SK-N-SH treated with all-trans-retinoic acid at 6 μM for 48 hours (cell line): ENCODE results near the gene PAPPA.

ENCODE experiments used
- ATAC-seq: fragments of 200-7000 bp; cut with Tn5 transposase; 3 replicates; pipeline ENCODE4 v1.9.1; 2020; ENCODE audit warnings: mild to moderate bottlenecking, moderate library complexity
- ARNTL ChIP-seq: fragments of 450-650 bp; formaldehyde crosslinking; IDR thresholded peaks from 2 replicates; pipeline ENCODE4 v1.5.0; 2020; ENCODE audit warnings: low read depth, mild to moderate bottlenecking, moderate library complexity, borderline replicate concordance
- CSDC2 ChIP-seq: fragments of 250-450 bp; sonication (Bioruptor Pico); IDR thresholded peaks from 2 replicates; pipeline ENCODE4 v1.5.0; 2020; ENCODE audit warnings: mild to moderate bottlenecking, moderate library complexity
- ESRRG ChIP-seq: fragments of 250-450 bp; sonication (Bioruptor Pico); IDR thresholded peaks from 2 replicates; pipeline ENCODE4 v1.6.1; 2021; ENCODE audit warnings: mild to moderate bottlenecking
- GLIS3 ChIP-seq: fragments of 250-450 bp; sonication (Bioruptor Pico); IDR thresholded peaks from 2 replicates; pipeline ENCODE4 v1.5.0; 2020; ENCODE audit warnings: mild to moderate bottlenecking, moderate library complexity
- ISL1 ChIP-seq: fragments of 250-450 bp; sonication (Bioruptor Pico); IDR thresholded peaks from 2 replicates; pipeline ENCODE4 v2.1.2; 2022; ENCODE audit warnings: mild to moderate bottlenecking, moderate library complexity
- OSR1 ChIP-seq: fragments of 250-450 bp; sonication (Bioruptor Pico); IDR thresholded peaks from 2 replicates; pipeline ENCODE4 v1.8.0; 2022; ENCODE audit warnings: moderate library complexity, mild to moderate bottlenecking, inconsistent platforms
- PPARA ChIP-seq: fragments of 250-450 bp; sonication (Bioruptor Pico); IDR thresholded peaks from 2 replicates; pipeline ENCODE4 v1.5.0; 2020; ENCODE audit warnings: mild to moderate bottlenecking, borderline replicate concordance
- RARB ChIP-seq: fragments of 250-450 bp; sonication (Bioruptor Pico); IDR thresholded peaks from 2 replicates; pipeline ENCODE4 v1.8.0; 2021; ENCODE audit warnings: mild to moderate bottlenecking, moderate library complexity
- SNAI2 ChIP-seq: fragments of 250-450 bp; sonication (Bioruptor Pico); IDR thresholded peaks from 2 replicates; pipeline ENCODE4 v1.5.0; 2020; ENCODE audit warnings: mild to moderate bottlenecking, moderate library complexity
- TOX ChIP-seq: fragments of 250-450 bp; sonication (Bioruptor Pico); IDR thresholded peaks from 2 replicates; pipeline ENCODE4 v1.8.0; 2021; ENCODE audit warnings: mild to moderate bottlenecking, moderate library complexity, borderline replicate concordance
- ZC3H10 ChIP-seq: fragments of 250-450 bp; sonication (Bioruptor Pico); IDR thresholded peaks from 2 replicates; pipeline ENCODE4 v1.5.1; 2021; ENCODE audit warnings: mild to moderate bottlenecking, moderate library complexity
- ZFP3 ChIP-seq: fragments of 250-450 bp; sonication (Bioruptor Pico); IDR thresholded peaks from 2 replicates; pipeline ENCODE4 v1.5.0; 2020; ENCODE audit warnings: mild to moderate bottlenecking, moderate library complexity
- ZFP30 ChIP-seq: fragments of 450-650 bp; formaldehyde crosslinking; IDR thresholded peaks from 2 replicates; pipeline ENCODE4 v1.5.0; 2022; ENCODE audit warnings: mild to moderate bottlenecking, moderate library complexity
- ZNF565 ChIP-seq: fragments of 450-650 bp; formaldehyde crosslinking; conservative IDR thresholded peaks from 2 replicates; pipeline ENCODE4 v1.5.0; 2020; ENCODE audit warnings: low read depth, mild to moderate bottlenecking, moderate library complexity
- ZNF70 ChIP-seq: fragments of 450-650 bp; formaldehyde crosslinking; IDR thresholded peaks from 2 replicates; pipeline ENCODE4 v1.5.0; 2020; ENCODE audit warnings: mild to moderate bottlenecking, moderate library complexity
- ZNF8 ChIP-seq: fragments of 450-650 bp; formaldehyde crosslinking; IDR thresholded peaks from 2 replicates; pipeline ENCODE4 v1.5.0; 2020; ENCODE audit warnings: mild to moderate bottlenecking, moderate library complexity
- TF ChIP-seq, protein P1 (sequence below): fragments of 250-450 bp; sonication (Bioruptor Pico); IDR thresholded peaks from 2 replicates; pipeline ENCODE4 v1.8.0; 2020; ENCODE audit warnings: mild to moderate bottlenecking, moderate library complexity, borderline replicate concordance
- TF ChIP-seq, protein P2 (sequence below): fragments of 250-450 bp; sonication (Bioruptor Pico); IDR thresholded peaks from 2 replicates; pipeline ENCODE4 v1.5.1; 2020; ENCODE audit warnings: low read depth, mild to moderate bottlenecking, moderate library complexity
- TF ChIP-seq, protein P3 (sequence below): fragments of 250-450 bp; sonication (Bioruptor Pico); IDR thresholded peaks from 2 replicates; pipeline ENCODE4 v1.5.1; 2021; ENCODE audit warnings: mild to moderate bottlenecking, moderate library complexity
- TF ChIP-seq, protein P4 (sequence below): fragments of 250-450 bp; sonication (Bioruptor Pico); IDR thresholded peaks from 2 replicates; pipeline ENCODE4 v1.8.0; 2021; ENCODE audit warnings: low read depth, mild to moderate bottlenecking, moderate library complexity, borderline replicate concordance

The PAPPA gene

DNA sequence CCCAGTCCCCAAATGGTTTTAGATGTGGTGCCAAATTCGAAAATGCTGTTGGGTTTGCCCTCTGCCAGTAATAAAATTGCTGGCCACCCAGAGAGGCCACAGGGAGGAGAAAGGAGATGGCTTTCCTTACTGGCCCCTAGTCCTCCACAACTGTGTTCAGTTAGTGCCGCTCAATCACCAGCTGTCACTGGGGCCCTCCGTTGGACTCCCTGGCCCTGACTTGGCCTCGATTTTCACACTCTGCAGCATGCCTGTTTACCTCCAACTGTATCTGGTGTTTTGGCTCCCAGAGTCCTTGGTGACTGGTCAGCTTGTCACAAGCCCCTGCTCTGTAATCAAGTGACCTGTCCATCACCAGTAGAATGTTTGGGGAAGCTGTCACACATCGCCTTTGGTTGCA is 97.8 kb downstream of the PAPPA start:
- no peak for TF ChIP-seq ZNF70 (CRISPR knock-in tag)
- TF ChIP-seq, protein P1, sequence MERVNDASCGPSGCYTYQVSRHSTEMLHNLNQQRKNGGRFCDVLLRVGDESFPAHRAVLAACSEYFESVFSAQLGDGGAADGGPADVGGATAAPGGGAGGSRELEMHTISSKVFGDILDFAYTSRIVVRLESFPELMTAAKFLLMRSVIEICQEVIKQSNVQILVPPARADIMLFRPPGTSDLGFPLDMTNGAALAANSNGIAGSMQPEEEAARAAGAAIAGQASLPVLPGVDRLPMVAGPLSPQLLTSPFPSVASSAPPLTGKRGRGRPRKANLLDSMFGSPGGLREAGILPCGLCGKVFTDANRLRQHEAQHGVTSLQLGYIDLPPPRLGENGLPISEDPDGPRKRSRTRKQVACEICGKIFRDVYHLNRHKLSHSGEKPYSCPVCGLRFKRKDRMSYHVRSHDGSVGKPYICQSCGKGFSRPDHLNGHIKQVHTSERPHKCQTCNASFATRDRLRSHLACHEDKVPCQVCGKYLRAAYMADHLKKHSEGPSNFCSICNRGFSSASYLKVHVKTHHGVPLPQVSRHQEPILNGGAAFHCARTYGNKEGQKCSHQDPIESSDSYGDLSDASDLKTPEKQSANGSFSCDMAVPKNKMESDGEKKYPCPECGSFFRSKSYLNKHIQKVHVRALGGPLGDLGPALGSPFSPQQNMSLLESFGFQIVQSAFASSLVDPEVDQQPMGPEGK (CRISPR knock-in tag) = no peak
- TF ChIP-seq, protein P2, sequence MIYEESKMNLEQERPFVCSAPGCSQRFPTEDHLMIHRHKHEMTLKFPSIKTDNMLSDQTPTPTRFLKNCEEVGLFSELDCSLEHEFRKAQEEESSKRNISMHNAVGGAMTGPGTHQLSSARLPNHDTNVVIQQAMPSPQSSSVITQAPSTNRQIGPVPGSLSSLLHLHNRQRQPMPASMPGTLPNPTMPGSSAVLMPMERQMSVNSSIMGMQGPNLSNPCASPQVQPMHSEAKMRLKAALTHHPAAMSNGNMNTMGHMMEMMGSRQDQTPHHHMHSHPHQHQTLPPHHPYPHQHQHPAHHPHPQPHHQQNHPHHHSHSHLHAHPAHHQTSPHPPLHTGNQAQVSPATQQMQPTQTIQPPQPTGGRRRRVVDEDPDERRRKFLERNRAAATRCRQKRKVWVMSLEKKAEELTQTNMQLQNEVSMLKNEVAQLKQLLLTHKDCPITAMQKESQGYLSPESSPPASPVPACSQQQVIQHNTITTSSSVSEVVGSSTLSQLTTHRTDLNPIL (CRISPR knock-in tag) = no peak
- no peak for TF ChIP-seq PPARA (CRISPR knock-in tag)
- TF ChIP-seq ZFP30 = no peak
- TF ChIP-seq ZNF565 = no peak
- no peak for TF ChIP-seq ZFP3 (CRISPR knock-in tag)
- TF ChIP-seq ZNF8 (CRISPR knock-in tag) = no peak
- TF ChIP-seq TOX (CRISPR knock-in tag) = no peak
- no peak for TF ChIP-seq ESRRG
- TF ChIP-seq CSDC2 = no peak
- no peak for TF ChIP-seq OSR1 (CRISPR knock-in tag)
- TF ChIP-seq, protein P3, sequence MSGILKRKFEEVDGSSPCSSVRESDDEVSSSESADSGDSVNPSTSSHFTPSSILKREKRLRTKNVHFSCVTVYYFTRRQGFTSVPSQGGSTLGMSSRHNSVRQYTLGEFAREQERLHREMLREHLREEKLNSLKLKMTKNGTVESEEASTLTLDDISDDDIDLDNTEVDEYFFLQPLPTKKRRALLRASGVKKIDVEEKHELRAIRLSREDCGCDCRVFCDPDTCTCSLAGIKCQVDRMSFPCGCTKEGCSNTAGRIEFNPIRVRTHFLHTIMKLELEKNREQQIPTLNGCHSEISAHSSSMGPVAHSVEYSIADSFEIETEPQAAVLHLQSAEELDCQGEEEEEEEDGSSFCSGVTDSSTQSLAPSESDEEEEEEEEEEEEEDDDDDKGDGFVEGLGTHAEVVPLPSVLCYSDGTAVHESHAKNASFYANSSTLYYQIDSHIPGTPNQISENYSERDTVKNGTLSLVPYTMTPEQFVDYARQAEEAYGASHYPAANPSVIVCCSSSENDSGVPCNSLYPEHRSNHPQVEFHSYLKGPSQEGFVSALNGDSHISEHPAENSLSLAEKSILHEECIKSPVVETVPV (CRISPR knock-in tag) = no peak
- ATAC-seq = no peak

DNA sequence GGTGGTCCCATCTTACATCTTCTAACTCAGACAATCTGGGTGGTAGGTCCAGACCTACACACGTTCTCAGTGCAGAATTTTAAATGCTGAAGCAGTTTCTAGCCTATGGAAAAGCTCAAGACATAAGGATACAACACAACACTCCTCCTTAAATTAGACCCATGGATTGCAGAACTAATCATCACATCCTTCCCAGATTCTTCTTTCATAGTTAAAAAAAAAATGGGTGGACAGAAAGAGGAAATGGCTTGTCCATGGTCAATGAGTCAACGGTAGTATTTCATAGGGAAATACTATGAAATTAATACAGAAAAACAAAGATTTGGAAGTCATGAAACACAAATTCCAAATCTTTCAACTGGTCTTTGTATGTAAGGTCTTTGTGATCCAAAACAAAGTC is 106.9 kb downstream of the PAPPA start:
- TF ChIP-seq, protein P4, sequence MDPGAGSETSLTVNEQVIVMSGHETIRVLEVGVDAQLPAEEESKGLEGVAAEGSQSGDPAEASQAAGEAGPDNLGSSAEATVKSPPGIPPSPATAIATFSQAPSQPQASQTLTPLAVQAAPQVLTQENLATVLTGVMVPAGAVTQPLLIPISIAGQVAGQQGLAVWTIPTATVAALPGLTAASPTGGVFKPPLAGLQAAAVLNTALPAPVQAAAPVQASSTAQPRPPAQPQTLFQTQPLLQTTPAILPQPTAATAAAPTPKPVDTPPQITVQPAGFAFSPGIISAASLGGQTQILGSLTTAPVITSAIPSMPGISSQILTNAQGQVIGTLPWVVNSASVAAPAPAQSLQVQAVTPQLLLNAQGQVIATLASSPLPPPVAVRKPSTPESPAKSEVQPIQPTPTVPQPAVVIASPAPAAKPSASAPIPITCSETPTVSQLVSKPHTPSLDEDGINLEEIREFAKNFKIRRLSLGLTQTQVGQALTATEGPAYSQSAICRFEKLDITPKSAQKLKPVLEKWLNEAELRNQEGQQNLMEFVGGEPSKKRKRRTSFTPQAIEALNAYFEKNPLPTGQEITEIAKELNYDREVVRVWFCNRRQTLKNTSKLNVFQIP = no peak
- no peak for TF ChIP-seq RARB (CRISPR knock-in tag)
- TF ChIP-seq, protein P3 (CRISPR knock-in tag) = no peak
- TF ChIP-seq SNAI2 (CRISPR knock-in tag) = no peak
- TF ChIP-seq GLIS3 (CRISPR knock-in tag) = no peak
- no peak for TF ChIP-seq ZNF8 (CRISPR knock-in tag)
- no peak for TF ChIP-seq ZFP3 (CRISPR knock-in tag)
- TF ChIP-seq PPARA (CRISPR knock-in tag) = no peak
- no peak for TF ChIP-seq ZC3H10 (CRISPR knock-in tag)
- no peak for TF ChIP-seq OSR1 (CRISPR knock-in tag)
- no peak for TF ChIP-seq CSDC2
- TF ChIP-seq TOX (CRISPR knock-in tag) = no peak
- TF ChIP-seq ZFP30 = no peak
- no peak for TF ChIP-seq ARNTL (CRISPR knock-in tag)
- no peak for TF ChIP-seq ISL1 (CRISPR knock-in tag)
- ATAC-seq = no peak

DNA sequence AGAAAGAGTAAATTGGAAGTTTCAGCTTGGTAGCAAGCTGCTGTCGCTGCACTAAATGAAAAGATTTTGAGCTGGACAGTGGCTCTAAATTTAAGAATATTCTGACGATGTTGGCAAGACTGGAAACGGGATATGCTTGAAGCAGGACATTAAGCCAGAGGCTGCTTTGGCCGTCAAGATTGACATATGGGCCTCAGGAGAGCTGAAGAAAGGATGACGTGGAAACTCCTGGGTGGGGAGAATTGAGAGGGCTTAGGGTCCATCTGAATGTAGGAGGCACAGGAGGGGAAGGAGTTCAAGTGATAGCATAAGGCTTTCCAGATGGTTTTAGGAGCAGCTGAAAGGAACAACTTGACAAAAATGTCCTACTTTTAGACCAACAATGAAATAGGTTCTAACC is 108.9 kb downstream of the PAPPA start:
- ATAC-seq = no peak

More for the DNA sequence above, 108.9 kb downstream of the PAPPA start:
- TF ChIP-seq, protein P1 (CRISPR knock-in tag) = no peak
- TF ChIP-seq ZC3H10 (CRISPR knock-in tag) = no peak
- TF ChIP-seq, protein P2 (CRISPR knock-in tag) = no peak
- TF ChIP-seq ZNF8 (CRISPR knock-in tag) = no peak
- TF ChIP-seq, protein P4 = no peak
- TF ChIP-seq, protein P3 (CRISPR knock-in tag) = no peak
